ENCODE data around the gene FANCM. TPM values are rescaled to one million over a fixed set of nuclear protein-coding genes. Genes with fewer than 3 reads are reported as not detected.
A peak's percentile ranks its signal among the peaks of the same experiment; 100 is the strongest.

FANCM gene, protein sequence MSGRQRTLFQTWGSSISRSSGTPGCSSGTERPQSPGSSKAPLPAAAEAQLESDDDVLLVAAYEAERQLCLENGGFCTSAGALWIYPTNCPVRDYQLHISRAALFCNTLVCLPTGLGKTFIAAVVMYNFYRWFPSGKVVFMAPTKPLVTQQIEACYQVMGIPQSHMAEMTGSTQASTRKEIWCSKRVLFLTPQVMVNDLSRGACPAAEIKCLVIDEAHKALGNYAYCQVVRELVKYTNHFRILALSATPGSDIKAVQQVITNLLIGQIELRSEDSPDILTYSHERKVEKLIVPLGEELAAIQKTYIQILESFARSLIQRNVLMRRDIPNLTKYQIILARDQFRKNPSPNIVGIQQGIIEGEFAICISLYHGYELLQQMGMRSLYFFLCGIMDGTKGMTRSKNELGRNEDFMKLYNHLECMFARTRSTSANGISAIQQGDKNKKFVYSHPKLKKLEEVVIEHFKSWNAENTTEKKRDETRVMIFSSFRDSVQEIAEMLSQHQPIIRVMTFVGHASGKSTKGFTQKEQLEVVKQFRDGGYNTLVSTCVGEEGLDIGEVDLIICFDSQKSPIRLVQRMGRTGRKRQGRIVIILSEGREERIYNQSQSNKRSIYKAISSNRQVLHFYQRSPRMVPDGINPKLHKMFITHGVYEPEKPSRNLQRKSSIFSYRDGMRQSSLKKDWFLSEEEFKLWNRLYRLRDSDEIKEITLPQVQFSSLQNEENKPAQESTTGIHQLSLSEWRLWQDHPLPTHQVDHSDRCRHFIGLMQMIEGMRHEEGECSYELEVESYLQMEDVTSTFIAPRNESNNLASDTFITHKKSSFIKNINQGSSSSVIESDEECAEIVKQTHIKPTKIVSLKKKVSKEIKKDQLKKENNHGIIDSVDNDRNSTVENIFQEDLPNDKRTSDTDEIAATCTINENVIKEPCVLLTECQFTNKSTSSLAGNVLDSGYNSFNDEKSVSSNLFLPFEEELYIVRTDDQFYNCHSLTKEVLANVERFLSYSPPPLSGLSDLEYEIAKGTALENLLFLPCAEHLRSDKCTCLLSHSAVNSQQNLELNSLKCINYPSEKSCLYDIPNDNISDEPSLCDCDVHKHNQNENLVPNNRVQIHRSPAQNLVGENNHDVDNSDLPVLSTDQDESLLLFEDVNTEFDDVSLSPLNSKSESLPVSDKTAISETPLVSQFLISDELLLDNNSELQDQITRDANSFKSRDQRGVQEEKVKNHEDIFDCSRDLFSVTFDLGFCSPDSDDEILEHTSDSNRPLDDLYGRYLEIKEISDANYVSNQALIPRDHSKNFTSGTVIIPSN (N-terminal part only)
- total RNA-seq (2014; rRNA removed; shearing (Covaris generic)): 4.4 and 4.5 TPM in 2 replicates

- DNase-seq (ENCODE audit: low spot score): peak; percentile 95
Observed at GRCh38 chr14:45135659-45136395, at the start of gene FANCM. Gene FANCM (plus strand): TSS chr14:45135930. CDS start chr14:45136032, 102 bp downstream.

DNA sequence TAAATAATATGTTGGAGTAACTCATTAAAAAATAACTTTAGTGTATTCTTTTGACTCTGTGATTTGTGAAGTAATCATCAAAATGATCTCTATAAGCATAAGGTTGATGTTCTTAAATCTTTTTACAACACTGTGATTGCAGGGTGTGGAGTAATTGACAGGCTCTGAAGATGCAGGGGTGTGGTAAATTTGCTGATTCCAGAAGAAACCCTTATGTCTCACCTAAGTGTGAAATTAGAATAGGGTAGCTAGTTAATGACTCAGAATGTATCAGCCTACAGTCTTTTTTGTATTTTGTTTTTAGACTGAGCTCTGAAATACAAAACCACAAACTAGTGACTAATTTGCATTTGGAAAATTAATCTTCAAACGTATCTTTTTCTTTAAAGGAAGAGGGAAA is 45.9 kb upstream of the FANCM start:
- no peak for DNase-seq (ENCODE audit: low spot score)

DNA sequence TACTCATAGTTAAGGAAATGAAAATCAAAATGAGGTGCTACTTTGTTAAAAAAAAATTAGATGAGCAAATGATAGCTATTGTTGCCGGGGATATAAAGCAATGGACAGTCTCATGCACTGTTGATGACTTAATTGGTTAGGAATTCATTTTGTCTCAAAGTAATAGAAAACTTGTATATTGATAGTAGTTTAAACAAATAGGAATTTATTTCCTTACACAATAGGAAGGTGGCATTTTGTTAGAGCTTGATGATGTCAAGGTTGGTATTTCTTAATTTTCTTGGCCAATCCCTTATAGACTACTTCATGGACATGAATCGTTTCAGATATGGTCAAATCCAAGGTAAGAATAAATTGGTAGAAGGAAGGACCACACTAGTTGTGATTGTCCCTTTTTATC is 44.0 kb upstream of the FANCM start:
- no peak for DNase-seq (ENCODE audit: low spot score)

GRCh38 chr14:45094275-45094674 is 41.5 kb upstream of the FANCM start:
- DNase-seq (ENCODE audit: low spot score): no peak

DNA sequence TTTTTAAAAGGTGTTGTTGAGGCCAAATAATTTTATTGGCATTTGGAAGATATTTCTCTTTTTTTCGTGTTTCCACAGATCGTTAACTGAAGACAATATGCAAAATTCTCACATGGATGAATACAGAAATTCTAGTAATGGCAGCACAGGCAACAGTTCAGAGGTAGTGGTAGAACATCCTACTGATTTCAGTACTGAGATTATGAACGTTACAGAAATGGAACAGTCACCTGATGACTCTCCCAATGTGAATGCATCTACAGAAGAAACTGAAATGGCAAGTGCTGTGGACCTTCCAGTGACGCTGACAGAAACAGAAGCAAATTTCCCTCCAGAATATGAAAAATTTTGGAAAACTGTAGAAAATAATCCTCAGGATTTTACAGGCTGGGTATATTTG is 40.6 kb upstream of the FANCM start:
- no peak for DNase-seq (ENCODE audit: low spot score)

GRCh38 chr14:45096218-45096617 is 39.5 kb upstream of the FANCM start:
- DNase-seq (ENCODE audit: low spot score): no peak

- no peak for DNase-seq (ENCODE audit: low spot score)
Observed at GRCh38 chr14:45103806-45104205, 31.9 kb upstream of the FANCM start.

DNA sequence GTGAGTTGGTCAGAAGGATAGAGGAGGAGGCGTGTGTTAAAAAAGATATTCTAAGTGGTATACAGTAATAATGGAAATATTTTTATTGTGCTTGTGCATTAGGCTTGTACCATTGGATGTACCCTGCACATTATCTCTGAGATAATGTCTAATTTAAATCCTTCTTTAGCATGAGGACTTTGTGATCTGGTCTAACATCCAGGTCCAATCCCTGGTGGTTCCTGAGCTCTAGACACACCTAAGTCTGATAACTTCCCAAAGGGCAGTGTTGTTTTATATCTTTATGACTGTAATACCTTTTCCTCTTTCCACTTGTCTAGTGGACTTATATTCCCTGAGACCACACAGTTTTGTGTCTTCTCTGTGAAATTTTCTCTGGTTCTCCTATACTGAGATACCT is 31.2 kb upstream of the FANCM start:
- no peak for DNase-seq (ENCODE audit: low spot score)

DNA sequence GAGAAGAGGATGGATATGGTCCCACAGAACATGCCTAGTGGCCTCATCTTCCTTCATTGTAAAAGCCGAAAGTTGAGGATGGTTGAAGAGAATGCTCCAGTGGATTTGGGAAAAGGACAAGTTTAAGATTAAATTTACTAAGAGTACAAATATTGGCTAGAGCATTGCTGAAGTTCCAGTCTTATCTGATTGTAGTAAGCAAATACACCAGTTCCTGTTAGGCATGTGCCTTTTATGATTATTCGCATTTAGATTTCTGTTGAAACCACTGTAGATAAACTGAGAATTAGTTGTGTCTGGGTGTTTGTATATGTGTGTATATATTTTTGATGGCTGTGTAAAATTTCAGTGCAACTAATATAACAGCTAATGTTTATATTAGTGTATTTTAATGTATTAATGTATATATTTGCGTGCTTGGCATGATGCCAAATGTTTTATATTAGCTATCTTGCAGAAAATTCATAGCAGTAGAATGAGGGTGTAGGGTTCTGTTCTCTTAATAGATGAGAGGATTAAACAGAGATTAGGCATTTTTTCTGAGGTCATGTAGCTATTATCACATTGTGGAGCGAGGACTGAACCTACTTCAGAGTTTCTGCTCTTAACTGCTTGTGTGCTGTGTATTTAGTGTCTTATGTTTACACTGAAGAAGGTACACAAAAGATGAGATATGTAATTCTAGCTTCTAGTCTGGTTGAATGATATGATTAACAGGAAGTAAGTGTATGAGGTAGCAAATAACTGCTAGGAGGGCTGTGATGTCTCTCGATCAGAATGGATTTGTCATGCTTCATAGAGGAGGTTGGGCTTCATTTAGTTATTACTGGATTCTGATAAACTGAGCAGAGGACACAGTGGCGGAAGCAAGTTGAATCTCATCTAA is 22.6 kb upstream of the FANCM start:
- DNase-seq (ENCODE audit: low spot score): peak; percentile 41

DNA sequence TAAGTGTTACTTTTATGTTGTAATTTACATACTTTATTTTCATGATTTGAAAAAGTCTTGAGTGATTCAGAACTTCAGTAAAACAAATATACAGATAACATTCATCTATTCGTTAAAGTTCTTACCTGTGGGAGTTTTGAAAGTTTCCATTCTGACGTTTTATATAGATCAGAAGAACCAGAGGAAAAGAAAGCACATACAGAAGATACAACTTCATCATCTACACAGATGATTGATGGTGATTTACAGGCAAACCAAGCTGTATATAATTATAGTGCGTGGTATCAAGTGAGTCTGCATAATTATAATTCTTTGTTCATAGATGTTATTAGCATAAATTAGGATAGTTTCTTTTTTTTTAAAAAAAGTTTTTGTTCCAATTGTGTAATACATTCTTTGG is 21.4 kb upstream of the FANCM start:
- no peak for DNase-seq (ENCODE audit: low spot score)

DNA sequence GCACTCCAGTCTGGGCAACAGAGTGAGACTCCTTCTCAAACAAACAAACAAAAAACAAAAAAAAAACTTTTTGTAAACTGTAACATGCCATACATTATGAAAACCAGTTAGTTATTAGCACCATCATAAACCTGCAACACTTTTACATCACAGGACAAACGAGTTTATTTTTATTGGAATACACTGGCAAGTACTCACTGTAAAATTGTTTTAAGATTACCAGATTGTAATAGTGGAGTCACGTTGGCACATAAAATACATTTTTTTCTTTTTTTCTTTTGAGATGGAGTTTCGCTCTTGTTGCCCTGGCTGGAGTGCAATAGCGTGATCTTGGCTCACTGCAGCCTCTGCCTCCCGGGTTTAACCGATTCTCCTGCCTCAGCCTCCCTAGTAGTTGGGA is 17.1 kb upstream of the FANCM start:
- DNase-seq (ENCODE audit: low spot score): no peak

- DNase-seq (ENCODE audit: low spot score): no peak
Observed at GRCh38 chr14:45120096-45120495, 15.6 kb upstream of the FANCM start.

GRCh38 chr14:45123271-45123670 is 12.5 kb upstream of the FANCM start:
- no peak for DNase-seq (ENCODE audit: low spot score)

- no peak for DNase-seq (ENCODE audit: low spot score)
Observed at GRCh38 chr14:45125754-45126153, 10.0 kb upstream of the FANCM start.

DNA sequence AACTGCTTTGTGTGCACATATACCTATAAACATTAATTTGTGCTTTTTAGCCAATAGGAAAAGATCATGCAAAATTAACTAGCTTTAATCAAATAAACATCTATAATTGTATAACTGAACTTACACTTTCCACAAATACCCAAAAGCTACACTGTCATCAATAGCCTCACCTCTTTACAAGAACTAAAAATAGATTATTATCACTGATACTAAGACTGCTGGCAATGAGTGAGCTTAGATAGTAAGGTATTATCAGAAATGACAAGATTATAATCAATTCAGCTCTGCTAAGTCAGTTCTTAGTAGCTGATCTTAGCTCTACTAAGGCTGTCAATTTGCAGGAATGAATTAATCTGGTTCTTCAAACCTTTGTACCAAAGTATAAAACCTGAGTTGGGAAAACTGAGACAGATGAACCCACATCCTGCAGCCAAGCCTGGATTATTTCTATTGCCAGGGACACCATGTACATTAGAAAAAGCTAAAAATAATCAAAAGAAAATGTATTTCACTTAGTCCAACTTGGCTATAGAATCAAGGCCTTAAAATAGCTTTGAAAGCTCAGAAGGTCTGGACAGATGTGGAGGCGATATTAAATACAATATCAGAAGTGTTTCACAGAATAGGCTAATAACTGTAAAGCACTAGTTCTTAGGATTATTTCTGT is 6.6 kb upstream of the FANCM start:
- no peak for DNase-seq (ENCODE audit: low spot score)

- DNase-seq (ENCODE audit: low spot score): no peak
Observed at GRCh38 chr14:45133683-45134050, 2.1 kb upstream of the FANCM start.

DNA sequence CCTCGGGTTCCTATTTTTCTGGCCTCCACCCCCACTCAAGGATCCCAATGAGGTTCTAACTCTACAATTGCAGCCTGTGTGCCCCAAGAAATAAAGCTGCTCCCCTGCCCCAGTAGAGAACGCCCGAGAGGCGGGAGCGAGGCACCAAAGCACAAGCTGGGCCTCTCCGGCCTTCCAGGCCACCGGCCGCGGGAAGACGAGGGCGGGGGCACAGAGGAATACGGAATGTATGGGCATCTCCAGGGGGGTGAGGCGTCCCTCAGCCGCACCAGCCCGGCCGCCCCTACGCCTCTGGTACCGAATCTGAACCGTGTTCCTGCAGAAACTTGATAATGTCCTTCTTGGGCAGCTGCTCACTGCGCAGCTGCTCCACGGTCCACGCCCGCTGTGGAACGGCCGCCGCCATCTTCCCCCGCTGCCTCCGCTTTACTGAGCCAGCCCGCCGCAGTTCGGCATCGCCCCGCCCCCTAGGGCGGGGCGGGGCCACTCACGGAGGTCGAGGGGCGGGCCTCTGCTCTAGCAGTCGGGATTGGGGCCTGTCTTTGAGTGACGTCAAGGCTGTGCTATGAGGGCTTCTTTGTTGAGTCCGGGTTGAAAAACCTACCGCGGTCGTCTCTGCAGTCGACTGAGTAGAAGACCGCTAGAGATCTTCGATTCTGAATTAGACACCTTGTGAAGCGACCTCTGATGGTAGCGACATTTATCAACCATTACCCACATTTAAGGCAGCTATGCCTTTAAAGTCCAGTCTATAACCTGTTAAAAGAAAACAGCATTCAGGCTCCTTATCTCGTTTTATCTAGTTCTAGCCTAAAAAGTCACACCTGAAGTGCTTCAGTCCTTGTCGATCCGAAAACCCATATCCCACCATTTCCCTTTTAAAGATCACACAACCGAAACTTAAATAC is 1.4 kb upstream of the FANCM start, which contains the start of gene FKBP3:
FKBP3 (minus strand) TSS at position 431 of the 908 bp plus-strand sequence; CDS start at position 406, 25 bp downstream.
- peak; percentile 96 for DNase-seq (ENCODE audit: low spot score)

DNA sequence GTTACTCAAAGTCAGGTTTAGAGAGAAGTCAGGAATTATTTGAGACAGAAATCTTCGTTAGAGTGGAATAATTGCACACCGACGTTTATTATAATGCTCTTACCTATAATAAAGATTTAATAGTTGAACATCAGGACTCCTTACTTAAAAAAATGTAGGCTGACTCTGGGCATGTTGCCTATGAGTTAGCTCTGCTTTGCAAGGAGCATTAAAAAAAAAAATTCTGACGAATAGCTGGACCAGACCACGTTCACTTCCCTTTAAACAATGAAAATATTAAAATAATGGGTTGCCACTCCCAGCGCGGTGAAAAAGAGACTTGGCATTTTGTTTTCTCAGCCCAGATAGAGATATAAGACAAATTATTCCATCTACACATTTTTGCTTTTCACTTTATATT is 574 bp upstream of the FANCM start:
- DNase-seq (ENCODE audit: low spot score): no peak
